Stimulated activated CD8-positive, alpha-beta memory T cell treated with anti-CD3 and anti-CD28 coated beads, Interleukin-7, amount 100 ng/mL, for 4 hours (primary cell): Measurements from ENCODE around the gene PICK1.
A peak's percentile ranks its signal among the peaks of the same experiment; 100 is the strongest.

Experiments used
- DNase-seq, 2 donors: peaks; one replicate each; pipeline ENCODE4 v3.0.0-alpha.2; 2020; ENCODE audit warnings: low read depth in 2 of 2

The PICK1 gene

GRCh38 chr22:38049812-38050619, 7.2 kb upstream of the PICK1 start:
- DNase-seq = no peak

GRCh38 chr22:38050720-38051119, 6.5 kb upstream of the PICK1 start:
- DNase-seq = no peak

- no peak for DNase-seq
Observed at GRCh38 chr22:38051261-38051660, 5.9 kb upstream of the PICK1 start.

DNA sequence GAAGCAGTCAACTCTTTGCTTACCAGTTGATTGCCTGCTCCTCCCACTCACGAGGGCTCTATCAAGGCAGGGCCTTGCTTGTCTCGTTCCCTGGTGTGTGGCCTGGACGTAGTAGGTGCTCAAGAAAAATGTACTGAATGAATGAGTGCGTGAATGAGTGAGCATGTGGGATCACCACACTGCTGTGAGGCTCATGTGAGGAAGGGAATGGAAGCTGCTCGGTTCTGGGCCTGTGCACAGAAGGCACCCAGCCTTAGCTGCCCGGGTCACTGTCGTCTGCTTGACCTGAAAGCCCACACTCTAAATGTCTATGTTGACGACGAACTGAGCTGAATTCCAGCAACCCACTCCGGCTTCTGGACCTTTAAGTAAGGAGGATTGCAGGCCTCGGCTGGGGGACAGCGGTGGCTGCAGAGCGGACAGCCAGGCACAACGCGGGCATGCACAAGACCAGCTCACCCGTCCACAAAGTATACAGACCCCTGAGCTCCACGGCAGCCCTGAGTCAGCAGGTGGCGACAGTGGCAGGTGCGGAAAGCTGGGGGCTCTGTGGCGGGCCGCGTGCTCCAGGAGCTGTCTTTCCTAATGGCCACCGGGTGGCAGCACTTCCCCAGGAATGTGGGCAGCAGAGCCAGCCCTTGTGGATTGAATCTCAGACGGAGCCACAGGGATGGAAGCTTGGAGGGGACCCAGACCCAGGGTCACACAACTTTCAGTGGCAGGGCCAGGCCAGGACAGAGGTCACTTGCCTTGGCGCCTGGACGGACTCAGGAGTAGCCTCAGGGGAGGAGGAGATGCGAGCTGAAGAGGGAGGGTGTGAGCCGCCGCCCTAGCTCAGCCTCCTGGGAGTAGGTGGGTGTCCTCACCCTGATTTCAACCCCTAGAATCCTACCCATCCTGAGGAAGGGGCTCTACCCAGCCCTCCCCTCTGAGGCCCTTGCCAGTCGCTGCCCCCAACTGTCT, 5.0 kb upstream of the PICK1 start:
- peak; percentile 59 to 70 for DNase-seq

GRCh38 chr22:38062791-38063190, 5.6 kb downstream of the PICK1 start:
- no peak for DNase-seq

GRCh38 chr22:38065539-38065938, 8.3 kb downstream of the PICK1 start:
- DNase-seq = no peak

DNA sequence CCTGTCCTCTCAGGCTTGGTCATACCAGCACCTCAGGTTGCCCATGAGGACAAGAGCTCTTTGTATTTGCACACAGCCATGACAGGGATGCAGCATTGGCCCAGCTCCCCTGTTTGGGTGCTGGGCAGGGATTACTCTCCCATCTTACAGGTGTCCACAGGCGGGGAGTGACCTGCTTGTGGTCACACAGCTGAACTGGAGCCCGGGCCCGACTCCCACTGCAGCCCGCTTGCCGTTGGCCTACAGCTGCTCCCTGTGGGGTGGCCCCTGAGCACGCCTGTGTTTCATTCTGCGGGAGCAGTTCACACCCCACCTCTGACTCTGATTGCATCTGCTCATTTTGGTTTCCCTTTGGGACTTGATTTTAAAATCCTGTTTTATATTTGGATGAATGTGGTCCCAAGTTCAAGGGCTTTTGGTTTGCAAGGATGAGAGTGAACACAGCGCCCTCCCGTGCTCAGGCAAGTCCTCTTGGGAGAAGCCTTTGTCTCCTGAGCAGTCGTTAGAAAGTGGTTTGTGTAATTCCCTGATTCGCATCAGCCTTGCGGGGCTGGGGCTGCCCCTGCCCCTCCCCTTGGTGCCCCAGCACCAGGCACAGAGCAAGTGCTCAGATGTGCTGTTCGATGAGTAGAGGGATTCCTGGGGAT, 9.3 kb downstream of the PICK1 start:
- DNase-seq = no peak

- no peak for DNase-seq
Observed at GRCh38 chr22:38067028-38067415, 9.8 kb downstream of the PICK1 start.

DNA sequence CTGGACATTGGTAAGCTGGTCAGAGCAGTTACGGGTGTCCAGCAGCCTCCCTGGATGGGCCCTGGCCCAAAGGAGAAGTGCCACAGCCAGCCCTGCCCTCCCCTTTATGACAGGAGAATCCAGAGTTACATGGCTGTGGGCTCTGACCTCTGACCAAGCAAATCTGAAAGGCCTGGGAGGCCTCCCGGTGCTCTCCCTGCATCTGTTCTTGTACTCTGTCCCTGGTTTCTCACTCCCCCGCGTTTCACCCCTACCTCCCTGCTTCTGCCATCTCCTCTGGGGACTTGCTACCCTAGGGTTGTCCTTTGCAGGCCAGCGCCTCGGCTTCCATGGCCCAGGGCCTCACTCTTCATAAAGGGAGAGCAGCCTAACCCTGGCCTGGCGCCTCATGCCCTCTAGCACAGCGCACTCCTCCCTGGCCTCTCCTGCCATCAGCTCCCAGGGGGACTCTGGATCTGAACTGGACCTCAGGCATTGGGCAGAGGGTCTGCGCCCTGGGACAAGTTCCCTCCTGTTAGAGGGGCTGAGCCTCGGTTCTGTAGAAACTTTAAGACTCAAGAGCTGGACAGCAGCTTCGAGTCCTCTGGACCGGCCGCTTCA, 10.7 kb downstream of the PICK1 start:
- DNase-seq = no peak

- no peak for DNase-seq
Observed at GRCh38 chr22:38068641-38069371, 11.6 kb downstream of the PICK1 start.

DNA sequence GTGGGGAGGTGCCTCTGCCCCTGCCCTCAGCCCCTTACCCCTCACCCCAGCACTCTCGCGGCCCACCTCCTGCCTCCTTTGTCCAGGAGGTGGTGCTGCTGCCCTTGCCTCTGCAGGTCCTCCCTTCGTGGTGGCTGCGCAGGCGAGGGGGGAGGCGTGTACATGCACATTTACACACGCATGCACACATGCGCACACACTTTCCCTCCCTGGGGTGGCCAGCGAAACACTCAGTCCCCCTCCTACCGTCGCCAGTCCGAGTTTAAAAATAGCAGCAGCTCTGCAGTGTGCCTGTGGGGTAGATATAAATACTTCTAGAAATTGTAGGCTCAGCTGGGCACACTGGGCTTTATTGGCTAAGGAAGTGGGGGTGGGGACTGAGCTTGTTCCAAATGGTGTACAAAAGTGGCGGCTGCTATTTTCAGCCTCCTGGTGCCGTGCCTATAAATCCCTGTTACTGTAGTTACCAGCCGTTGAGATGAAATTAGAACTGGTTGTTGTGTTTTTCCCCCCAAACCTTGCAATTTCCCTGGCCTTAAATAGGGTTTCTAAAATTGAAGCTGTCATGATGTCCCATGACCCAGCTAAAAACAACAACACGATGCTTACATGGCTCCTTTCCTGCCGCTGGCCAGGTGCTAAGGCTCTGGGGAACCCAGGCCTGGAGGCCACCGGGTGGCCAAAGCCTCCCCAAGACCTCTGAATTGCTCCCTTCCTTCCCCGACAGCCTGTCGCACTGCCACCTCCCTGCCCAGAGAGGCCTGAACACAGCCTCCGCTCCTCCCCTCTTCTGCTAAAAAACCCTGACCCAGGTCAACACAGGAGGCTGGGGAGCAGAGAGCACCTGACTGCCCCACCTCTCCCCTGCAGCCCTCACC, 12.4 kb downstream of the PICK1 start:
- no peak for DNase-seq

DNA sequence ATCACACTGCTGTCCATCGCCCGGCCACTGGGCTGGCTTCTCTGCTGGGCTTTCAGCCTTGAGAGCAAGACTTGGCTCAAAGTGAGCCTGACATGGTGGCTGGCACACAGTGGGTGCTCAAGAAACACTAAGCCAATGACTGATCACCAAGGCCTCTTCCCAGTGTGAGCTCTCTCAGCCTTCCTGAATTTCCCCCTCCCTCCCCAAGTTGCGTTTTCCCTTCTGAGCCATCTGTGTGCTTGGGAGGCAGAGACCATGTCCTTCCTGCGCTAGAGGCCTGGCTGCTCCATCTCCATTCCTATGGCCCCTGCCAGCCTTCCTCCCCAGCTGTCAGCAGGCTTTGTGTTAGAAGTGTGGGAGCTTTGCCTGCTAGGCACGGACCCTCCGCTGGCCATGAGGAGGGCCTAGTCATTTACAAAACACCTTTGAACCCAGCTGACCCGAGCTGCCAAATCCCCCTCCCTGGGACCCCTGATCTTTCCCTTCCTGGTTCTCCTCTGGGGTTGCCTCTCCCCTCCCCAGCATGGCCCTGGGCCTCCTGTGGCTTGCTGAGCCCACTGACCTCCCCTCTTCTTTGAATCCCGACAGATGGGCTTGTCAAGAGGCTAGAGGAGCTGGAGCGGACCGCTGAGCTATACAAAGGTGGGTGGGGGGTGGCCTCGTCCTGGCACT, 13.2 kb downstream of the PICK1 start:
- DNase-seq = no peak

- no peak for DNase-seq
Observed at GRCh38 chr22:38071421-38072321, 14.5 kb downstream of the PICK1 start.

- no peak for DNase-seq
Observed at GRCh38 chr22:38072322-38073149, 15.3 kb downstream of the PICK1 start.

DNA sequence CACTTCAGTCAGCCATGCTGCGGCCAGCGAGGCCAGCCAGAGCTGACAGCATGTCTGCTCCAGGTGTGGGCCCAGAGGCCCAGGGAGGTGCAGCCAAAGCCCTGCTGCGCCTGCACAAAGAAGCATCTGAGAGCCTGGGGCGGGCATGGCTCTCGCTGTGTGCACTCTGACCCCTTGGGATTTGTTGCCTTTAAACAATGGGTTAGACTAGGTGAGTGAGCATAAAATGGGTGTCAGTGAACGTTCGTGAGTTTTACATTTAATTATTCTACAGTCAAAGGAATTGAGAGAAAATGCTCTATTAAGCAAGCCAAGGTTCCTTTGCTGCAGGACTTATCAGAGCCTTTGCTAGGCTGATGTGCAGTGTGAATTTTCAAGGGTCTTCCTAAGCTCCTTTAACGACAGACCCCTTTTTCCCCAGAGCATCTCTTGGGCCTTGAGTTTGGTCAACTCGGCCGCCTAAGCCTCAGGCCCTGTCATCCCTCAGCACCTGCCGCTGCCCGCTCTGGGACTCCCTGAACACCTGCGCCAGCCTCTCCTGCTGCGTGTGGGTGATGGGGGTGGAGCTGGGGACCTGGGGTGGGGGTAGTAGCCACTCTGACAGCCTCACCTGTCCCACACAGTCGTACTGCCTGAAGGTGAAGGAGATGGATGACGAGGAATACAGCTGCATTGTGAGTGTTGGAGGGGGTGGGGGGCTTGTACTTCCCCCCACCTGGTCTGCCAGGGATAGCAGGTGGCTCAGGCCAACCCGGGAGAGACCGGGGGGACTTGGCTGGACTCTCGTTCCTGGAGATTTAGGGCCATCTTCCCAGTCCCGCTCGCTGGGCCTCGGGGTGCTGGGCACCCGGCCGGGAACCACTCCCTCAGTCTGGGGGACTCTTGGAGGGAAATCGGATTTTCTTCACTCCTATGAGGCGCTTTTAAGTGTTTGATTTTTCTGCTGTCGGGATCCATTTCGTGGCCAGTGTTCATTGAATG, 16.2 kb downstream of the PICK1 start:
- no peak for DNase-seq
